ENCODE measurements around the gene ZMIZ1.
A peak's percentile ranks its signal among the peaks of the same experiment; 100 is the strongest.

ZMIZ1 gene

DNA sequence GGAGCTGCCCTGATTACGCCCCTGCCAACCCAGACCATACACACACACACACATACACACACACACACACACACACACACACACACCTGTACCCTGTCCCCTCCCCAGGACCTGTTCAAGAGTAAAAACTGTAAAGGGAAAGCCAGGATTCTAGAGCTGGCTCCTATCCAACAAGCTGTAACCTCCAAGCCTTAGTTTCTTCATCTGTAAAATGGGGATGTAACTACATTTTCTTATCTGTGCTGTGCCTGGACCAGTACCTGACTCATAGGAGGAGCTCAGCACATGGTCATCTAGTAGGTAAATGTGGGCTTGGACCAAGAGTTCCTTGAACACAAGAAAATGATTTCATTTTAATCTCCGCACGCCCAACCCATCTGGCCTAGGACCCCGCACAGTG, 128.8 kb downstream of the ZMIZ1 start:
- no peak overlapping the region for H4K91ac ChIP-seq (ENCODE audit: low read length)
- H3K18ac ChIP-seq (ENCODE audit: low read depth in 1 of 2, low read length in 2 of 2): no peak overlapping the region
- H3K27ac ChIP-seq (ENCODE audit: low read length, poor library complexity, severe bottlenecking): no peak overlapping the region
- peaks cover 40% of the 10 kb centered on the region for H3K79me1 ChIP-seq (replicated peaks; ENCODE audit: low read length, poor library complexity, severe bottlenecking)
- H3K4me2 ChIP-seq (ENCODE audit: low read length, poor library complexity, severe bottlenecking): no peak overlapping the region
- no peak overlapping the region for H2BK120ac ChIP-seq (ENCODE audit: low read depth, low read length)
- H4K8ac ChIP-seq (ENCODE audit: low read length): no peak overlapping the region
- H2BK15ac ChIP-seq (ENCODE audit: low read depth, poor library complexity, severe bottlenecking): no peak overlapping the region
- H3K23ac ChIP-seq (ENCODE audit: low read length in 2 of 2): no peak overlapping the region
- no peaks in the 10 kb centered on the region for H3K9me3 ChIP-seq (ENCODE audit: control insufficient read depth, low read length)
- H3K4ac ChIP-seq (ENCODE audit: low read depth in 1 of 2, low read length in 2 of 2): no peak overlapping the region
- peaks cover 40% of the 10 kb centered on the region for H3K4me1 ChIP-seq (ENCODE audit: control insufficient read depth, insufficient read depth, low read depth, low read length)
- H3K14ac ChIP-seq (ENCODE audit: low read length in 2 of 2): no peak overlapping the region
- WGBS: 100% methylated on average over 4 of the region's 4 CpGs
- no peak overlapping the region for H2BK12ac ChIP-seq (ENCODE audit: low read length in 2 of 2)
- H3K27me3 ChIP-seq (ENCODE audit: control insufficient read depth in 1 of 2, insufficient read depth in 1 of 2, low read length in 2 of 2): no peaks in the 10 kb centered on the region
- no peak for DNase-seq
- no peak overlapping the region for H3K4me3 ChIP-seq (ENCODE audit: insufficient read depth in 1 of 2, low read depth in 1 of 2, low read length in 2 of 2)
- peaks cover 57 to 65% of the 10 kb centered on the region in 2 experiments for H3K36me3 ChIP-seq (ENCODE audit: control insufficient read depth in 1 of 2, insufficient read depth in 2 of 2, low read depth in 1 of 2, low read length in 2 of 2)
- H2AFZ ChIP-seq (ENCODE audit: low read depth, low read length): no peak overlapping the region
- no peak overlapping the region for H2AK5ac ChIP-seq (ENCODE audit: low read length, severe bottlenecking)
- no peak overlapping the region for H3K9ac ChIP-seq (ENCODE audit: low read length)
- no peak overlapping the region for H2BK5ac ChIP-seq (ENCODE audit: low read depth, low read length, poor library complexity, severe bottlenecking)

DNA sequence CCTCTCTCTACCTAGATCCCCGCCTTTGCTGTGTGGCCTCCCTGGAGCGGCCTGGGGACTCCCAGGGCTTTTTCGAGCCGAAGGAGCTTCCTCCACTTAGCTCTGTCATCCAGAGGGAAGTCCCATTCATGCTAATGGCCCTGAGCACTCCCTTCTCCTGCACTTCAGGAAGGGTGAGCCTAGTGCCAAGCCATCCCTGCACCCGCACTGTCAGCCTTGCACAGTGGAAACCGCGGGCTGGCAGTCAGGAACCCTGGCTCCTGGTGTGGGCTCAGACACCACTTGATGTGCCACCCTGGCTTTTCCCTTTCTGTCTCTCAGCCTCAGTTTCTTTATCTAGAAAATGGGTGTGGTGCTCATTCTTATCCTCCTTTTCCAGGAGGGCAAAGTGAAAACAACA, 131.6 kb downstream of the ZMIZ1 start:
- Histone ChIP-seq H3K18ac (ENCODE audit: low read depth in 1 of 2, low read length in 2 of 2) (no peak overlapping the region), H3K27ac (ENCODE audit: low read length, poor library complexity, severe bottlenecking) (no peak overlapping the region)

DNA sequence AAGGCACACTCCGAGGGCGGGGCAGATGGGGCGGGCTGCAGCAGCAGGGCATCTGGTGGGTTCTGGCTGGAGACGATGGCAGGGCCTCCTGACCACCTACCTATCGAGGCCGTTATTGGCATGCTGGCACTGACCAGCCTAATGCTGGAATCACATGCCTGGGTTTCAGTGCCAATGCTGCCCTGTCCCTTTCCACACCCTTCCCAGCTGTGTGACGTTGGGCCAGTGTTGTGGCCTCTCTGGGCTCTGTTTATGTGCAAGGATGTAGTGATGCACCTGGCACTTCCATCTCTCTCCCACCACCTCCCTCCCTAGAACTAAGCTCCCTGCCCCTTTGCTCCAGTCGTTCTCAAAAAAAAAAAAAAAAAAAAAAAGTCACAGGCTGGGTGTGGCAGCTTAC, 132.9 kb downstream of the ZMIZ1 start:
- H3K4me3 ChIP-seq (ENCODE audit: insufficient read depth in 1 of 2, low read depth in 1 of 2, low read length in 2 of 2): no peak overlapping the region
- no peak overlapping the region for H3K18ac ChIP-seq (ENCODE audit: low read depth in 1 of 2, low read length in 2 of 2)
- H3K14ac ChIP-seq (ENCODE audit: low read length in 2 of 2): no peak overlapping the region
- H3K79me1 ChIP-seq (replicated peaks; ENCODE audit: low read length, poor library complexity, severe bottlenecking): peaks cover 53% of the 10 kb centered on the region
- peaks cover 28% of the 10 kb centered on the region for H3K4me1 ChIP-seq (ENCODE audit: control insufficient read depth, insufficient read depth, low read depth, low read length)
- no peak overlapping the region for H4K91ac ChIP-seq (ENCODE audit: low read length)
- H2BK120ac ChIP-seq (ENCODE audit: low read depth, low read length): no peak overlapping the region
- H4K8ac ChIP-seq (ENCODE audit: low read length): no peak overlapping the region
- H3K9me3 ChIP-seq (ENCODE audit: control insufficient read depth, low read length): no peaks in the 10 kb centered on the region
- H2BK12ac ChIP-seq (ENCODE audit: low read length in 2 of 2): no peak overlapping the region
- H3K23ac ChIP-seq (ENCODE audit: low read length in 2 of 2): no peak overlapping the region
- no peak overlapping the region for H3K27ac ChIP-seq (ENCODE audit: low read length, poor library complexity, severe bottlenecking)
- H2BK15ac ChIP-seq (ENCODE audit: low read depth, poor library complexity, severe bottlenecking): no peak overlapping the region
- no peak overlapping the region for H2AFZ ChIP-seq (ENCODE audit: low read depth, low read length)
- H3K27me3 ChIP-seq (ENCODE audit: control insufficient read depth in 1 of 2, insufficient read depth in 1 of 2, low read length in 2 of 2): no peaks in the 10 kb centered on the region
- no peak overlapping the region for H2AK5ac ChIP-seq (ENCODE audit: low read length, severe bottlenecking)
- no peak overlapping the region for H2BK5ac ChIP-seq (ENCODE audit: low read depth, low read length, poor library complexity, severe bottlenecking)
- no peak for DNase-seq
- WGBS: 95% methylated on average over 6 of the region's 8 CpGs
- no peak overlapping the region for H3K9ac ChIP-seq (ENCODE audit: low read length)
- peaks cover 69 to 77% of the 10 kb centered on the region in 2 experiments for H3K36me3 ChIP-seq (ENCODE audit: control insufficient read depth in 1 of 2, insufficient read depth in 2 of 2, low read depth in 1 of 2, low read length in 2 of 2)
- no peak overlapping the region for H3K4ac ChIP-seq (ENCODE audit: low read depth in 1 of 2, low read length in 2 of 2)
- H3K4me2 ChIP-seq (ENCODE audit: low read length, poor library complexity, severe bottlenecking): no peak overlapping the region

More for the DNA sequence above, 131.6 kb downstream of the ZMIZ1 start:
- H3K4me2 ChIP-seq (ENCODE audit: low read length, poor library complexity, severe bottlenecking): no peak overlapping the region
- peak overlapping the region in 1 of 2 experiments; percentile 44 for H3K14ac ChIP-seq (ENCODE audit: low read length in 2 of 2)
- H4K91ac ChIP-seq (ENCODE audit: low read length): no peak overlapping the region
- no peak overlapping the region for H2AFZ ChIP-seq (ENCODE audit: low read depth, low read length)
- no peak overlapping the region for H3K23ac ChIP-seq (ENCODE audit: low read length in 2 of 2)
- no peak overlapping the region for H2BK5ac ChIP-seq (ENCODE audit: low read depth, low read length, poor library complexity, severe bottlenecking)
- H3K4ac ChIP-seq (ENCODE audit: low read depth in 1 of 2, low read length in 2 of 2): no peak overlapping the region
- H3K27me3 ChIP-seq (ENCODE audit: control insufficient read depth in 1 of 2, insufficient read depth in 1 of 2, low read length in 2 of 2): no peaks in the 10 kb centered on the region
- peaks cover 68 to 73% of the 10 kb centered on the region in 2 experiments for H3K36me3 ChIP-seq (ENCODE audit: control insufficient read depth in 1 of 2, insufficient read depth in 2 of 2, low read depth in 1 of 2, low read length in 2 of 2)
- H2BK12ac ChIP-seq (ENCODE audit: low read length in 2 of 2): no peak overlapping the region
- 95% methylated on average over 7 of the region's 7 CpGs for WGBS
- H3K9ac ChIP-seq (ENCODE audit: low read length): no peak overlapping the region
- no peak overlapping the region for H2BK120ac ChIP-seq (ENCODE audit: low read depth, low read length)
- no peak for DNase-seq
- no peak overlapping the region for H3K4me3 ChIP-seq (ENCODE audit: insufficient read depth in 1 of 2, low read depth in 1 of 2, low read length in 2 of 2)
- H3K9me3 ChIP-seq (ENCODE audit: control insufficient read depth, low read length): no peaks in the 10 kb centered on the region
- H3K4me1 ChIP-seq (ENCODE audit: control insufficient read depth, insufficient read depth, low read depth, low read length): peaks cover 32% of the 10 kb centered on the region
- H2BK15ac ChIP-seq (ENCODE audit: low read depth, poor library complexity, severe bottlenecking): no peak overlapping the region
- H3K79me1 ChIP-seq (replicated peaks; ENCODE audit: low read length, poor library complexity, severe bottlenecking): peaks cover 45% of the 10 kb centered on the region
- H4K8ac ChIP-seq (ENCODE audit: low read length): no peak overlapping the region
- no peak overlapping the region for H2AK5ac ChIP-seq (ENCODE audit: low read length, severe bottlenecking)

DNA sequence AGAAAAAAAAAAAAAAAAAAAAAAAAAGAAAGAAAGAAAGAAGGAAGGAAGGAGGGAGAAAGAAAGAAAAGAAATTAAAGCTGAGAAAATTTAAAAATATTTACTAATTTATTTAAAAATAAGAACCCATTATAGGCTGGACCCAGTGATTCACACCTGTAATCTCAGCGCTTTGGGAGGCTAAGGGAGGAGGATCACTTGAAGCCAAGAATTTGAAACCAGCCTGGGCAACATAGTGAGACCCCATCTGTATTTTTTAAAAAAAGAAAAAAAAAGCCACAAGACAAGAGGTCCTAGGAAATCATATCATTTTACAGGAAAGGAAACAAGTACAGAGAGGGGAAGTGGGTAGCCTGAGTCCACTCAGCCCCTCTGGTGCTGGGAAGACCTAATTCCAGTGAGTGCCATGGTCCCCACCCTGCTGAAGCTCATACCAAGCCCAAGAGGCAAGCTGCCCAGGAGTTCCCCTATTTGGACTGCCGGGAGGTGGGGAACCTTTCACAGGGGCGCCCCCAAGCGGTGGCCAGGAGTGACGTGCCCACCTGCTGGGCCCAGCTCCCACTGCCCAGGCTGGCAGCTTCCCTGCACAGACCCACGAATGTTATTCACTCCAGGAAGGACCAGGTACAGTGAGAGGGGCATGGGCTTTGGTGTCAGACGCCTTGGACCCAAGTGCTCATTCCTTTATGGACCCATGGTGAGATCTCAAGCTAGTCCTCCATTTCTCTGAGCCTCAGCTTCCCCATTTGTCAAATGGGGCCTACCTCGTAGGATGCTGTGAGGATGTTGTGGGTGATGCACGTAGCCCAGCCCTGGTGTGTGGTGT, 133.6 kb downstream of the ZMIZ1 start:
- Histone ChIP-seq H3K27ac (ENCODE audit: low read length, poor library complexity, severe bottlenecking) (no peak overlapping the region), H3K9ac (ENCODE audit: low read length) (peak overlapping the region; percentile 20), H2BK12ac (ENCODE audit: low read length in 2 of 2) (no peak overlapping the region), H3K4ac (ENCODE audit: low read depth in 1 of 2, low read length in 2 of 2) (no peak overlapping the region), H3K14ac (ENCODE audit: low read length in 2 of 2) (no peak overlapping the region), H2AK5ac (ENCODE audit: low read length, severe bottlenecking) (no peak overlapping the region), H3K36me3 (ENCODE audit: control insufficient read depth in 1 of 2, insufficient read depth in 2 of 2, low read depth in 1 of 2, low read length in 2 of 2) (peaks cover 69 to 78% of the 10 kb centered on the region in 2 experiments), H3K27me3 (ENCODE audit: control insufficient read depth in 1 of 2, insufficient read depth in 1 of 2, low read length in 2 of 2) (no peaks in the 10 kb centered on the region), H4K8ac (ENCODE audit: low read length) (no peak overlapping the region), H3K4me2 (ENCODE audit: low read length, poor library complexity, severe bottlenecking) (no peak overlapping the region), H3K79me1 (replicated peaks; ENCODE audit: low read length, poor library complexity, severe bottlenecking) (peaks cover 55% of the 10 kb centered on the region), H2AFZ (ENCODE audit: low read depth, low read length) (no peak overlapping the region), H4K91ac (ENCODE audit: low read length) (no peak overlapping the region), H2BK5ac (ENCODE audit: low read depth, low read length, poor library complexity, severe bottlenecking) (no peak overlapping the region), H2BK120ac (ENCODE audit: low read depth, low read length) (no peak overlapping the region), H3K4me3 (ENCODE audit: insufficient read depth in 1 of 2, low read depth in 1 of 2, low read length in 2 of 2) (no peak overlapping the region), H3K4me1 (ENCODE audit: control insufficient read depth, insufficient read depth, low read depth, low read length) (peaks cover 26% of the 10 kb centered on the region), H3K23ac (ENCODE audit: low read length in 2 of 2) (no peak overlapping the region), H2BK15ac (ENCODE audit: low read depth, poor library complexity, severe bottlenecking) (no peak overlapping the region), H3K18ac (ENCODE audit: low read depth in 1 of 2, low read length in 2 of 2) (no peak overlapping the region), H3K9me3 (ENCODE audit: control insufficient read depth, low read length) (no peaks in the 10 kb centered on the region)
- 52% methylated on average over 7 of the region's 9 CpGs for WGBS
- DNase-seq: peak; percentile 51

Measured in mesenchymal stem cell (in vitro differentiated cells and primary cell).